ACHN (cell line): Measurements from ENCODE around the gene EBLN1.
A peak's percentile ranks its signal among the peaks of the same experiment; 100 is the strongest.
"Not testable (repeated sequence)": the region's sequence is repeated elsewhere in the genome, so short reads cannot be mapped to it uniquely, and the experiment has no call there.

ENCODE experiments used
- DNase-seq: peaks from one replicate; pipeline ENCODE4 v3.0.0-alpha.2; 2015
- in situ Hi-C: cut with HindIII; loops from 2 replicates; pipeline ENCODE4 v1.10.0; 2017; ENCODE audit warnings: low sequenced_read_pairs, low pct_ligation_motif_present, low pct_unique_long_range_greater_than_20kb

The EBLN1 gene

DNA sequence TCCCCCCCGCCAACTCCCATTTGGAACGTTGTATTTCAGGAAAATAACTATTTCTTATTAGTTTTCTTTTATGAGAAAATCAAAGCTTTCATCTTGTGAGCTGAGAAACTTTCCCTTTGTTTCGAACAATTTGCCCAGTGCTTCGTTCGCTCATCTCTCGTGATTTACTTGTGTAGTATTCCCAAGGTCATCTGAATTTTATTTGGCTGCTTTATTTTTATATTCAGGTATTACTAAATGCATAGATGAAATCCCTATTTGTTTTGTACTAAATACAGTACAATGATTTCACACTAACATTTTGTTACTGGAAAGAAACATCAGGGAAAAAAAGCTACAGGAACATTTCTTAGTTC, 12.0 kb upstream of the EBLN1 start:
- no peak for DNase-seq
- in situ Hi-C loops = no loop called here

DNA sequence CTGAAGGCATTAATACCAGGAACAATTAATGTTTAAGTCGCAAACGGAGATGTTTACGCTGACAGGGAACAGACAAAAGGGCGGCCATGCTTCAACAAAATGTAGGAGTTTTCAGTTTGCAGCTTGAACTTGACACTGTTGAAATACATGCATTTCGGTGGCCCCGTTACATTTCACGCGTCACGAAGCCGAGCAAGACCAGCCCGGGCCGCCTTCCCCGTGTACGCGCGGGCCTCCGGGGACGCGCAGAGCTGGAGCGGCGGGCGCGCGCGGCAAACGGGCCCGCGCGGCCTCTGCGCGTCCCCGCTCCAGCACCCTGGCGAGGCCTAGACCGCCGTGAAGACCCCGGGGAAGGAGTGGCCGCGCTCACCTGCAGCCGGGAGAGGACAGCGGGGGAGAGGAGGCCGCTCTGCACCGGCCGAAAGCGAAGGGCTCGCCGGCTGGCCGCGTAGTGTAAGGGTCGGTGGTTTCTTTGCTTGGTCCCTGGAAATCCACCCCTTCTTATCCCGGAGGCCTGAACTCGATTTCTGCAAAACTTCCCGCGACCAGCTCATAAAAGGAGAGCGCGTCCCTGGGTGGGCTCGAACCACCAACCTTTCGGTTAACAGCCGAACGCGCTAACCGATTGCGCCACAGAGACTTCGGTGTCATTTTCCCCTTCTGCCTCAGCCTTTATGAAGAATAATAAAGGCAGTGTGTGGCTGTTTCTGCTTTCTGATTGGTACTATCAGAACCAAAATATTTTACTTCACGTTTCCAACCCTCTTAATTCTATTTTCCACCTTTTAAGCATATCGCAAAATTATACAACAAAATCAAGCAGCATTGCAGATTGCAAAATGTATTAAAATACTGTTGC, 11.4 kb upstream of the EBLN1 start:
- DNase-seq = peak; percentile 83
- in situ Hi-C loops = no loop called here

DNA sequence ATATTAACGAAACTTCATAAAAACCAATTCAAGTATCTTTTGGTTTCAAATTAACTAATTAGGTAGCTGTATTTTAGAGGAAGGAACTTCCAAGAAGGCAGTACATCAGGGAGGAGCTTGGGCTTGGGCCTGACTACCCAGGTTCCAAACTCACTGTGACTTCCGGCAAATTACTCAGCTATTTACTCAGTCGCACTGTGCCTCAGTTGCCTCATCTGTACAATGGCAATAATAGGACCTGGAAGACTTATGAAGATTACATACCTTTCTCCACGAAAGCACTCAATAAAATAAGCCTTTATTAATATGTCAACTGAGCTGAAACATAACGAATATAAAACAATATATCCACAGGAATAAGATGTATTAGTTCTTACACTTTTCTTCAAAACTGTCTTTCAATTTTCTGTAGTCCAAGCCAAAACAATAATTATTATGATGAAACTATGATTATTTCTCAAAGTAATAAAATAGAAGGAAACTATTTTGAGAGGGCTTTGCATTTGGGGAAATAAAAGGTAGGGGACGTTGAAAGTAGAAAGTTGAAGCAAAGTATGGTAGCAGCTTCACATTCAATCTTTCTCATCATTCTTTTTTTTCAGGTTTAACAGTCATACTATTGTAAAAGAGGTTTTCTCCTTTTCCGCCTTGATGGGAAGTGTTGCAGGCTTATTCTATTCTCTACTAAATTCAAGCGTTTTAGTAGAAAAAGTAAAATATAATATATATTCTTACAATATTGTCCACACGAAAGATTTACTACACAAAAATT, 10.5 kb upstream of the EBLN1 start:
- DNase-seq = no peak
- in situ Hi-C loops = no loop called here

DNA sequence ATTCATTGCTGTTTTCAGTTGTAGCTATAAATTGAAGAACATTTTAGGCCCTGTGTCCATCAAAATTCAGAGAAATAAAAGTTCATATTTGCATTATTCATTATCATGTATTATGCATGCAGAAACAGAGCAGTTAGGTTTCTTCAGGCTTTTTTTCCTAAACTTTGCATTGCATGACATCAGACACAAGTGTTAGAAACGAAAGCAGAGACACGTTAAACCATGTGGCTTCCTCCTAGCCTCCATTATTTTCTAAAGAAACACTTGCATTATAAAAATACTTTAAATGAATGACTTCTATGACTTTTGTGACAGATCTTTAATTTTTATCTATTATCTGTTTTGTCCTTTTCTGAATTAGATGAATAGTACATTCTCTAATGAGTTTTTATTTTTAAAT, 8.8 kb upstream of the EBLN1 start:
- no peak for DNase-seq
- in situ Hi-C loops = no loop called here

DNA sequence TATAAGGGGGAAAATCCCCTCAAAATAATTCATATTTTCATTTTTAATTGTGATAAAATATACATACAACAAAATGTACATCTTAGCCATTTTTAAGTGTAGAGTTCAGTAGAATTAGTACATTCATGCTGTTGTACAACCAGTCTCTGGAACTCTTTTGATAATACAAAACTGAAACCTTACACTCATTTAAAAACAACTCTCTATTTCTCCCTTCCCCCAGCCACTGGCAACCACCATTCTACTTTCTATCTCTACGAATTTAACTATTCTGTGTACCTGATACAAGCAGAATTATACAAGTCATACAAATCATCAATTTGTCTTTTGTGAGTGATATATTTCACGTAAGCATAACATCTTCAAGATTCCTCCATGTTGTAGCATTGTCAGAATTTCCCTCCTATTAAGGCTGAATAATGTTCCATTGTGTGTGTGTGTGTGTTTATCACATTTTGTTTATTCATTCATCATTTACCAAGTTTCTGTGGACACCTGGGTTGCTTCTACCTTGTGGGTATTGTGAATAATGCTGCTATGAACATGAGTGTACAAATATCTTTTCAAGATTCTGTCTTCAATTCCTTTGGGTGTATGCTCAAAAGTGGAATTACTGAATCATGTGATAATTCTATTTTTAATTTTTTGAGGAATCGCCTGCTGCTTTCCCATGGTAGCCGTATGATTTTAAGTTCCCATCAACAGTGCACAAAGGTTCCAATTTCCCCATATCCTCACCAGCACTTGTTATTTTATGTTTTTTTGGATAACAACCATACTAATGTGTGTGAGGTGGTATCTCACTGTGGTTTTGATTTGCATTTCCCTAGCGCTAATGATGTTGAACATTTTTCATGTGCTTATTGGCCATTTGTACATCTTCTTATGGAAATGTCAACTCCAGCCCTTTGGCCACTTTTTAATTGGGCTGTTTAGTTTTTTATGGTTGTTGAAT, 4.7 kb upstream of the EBLN1 start:
- no peak for DNase-seq
- in situ Hi-C loops = no loop called here

DNA sequence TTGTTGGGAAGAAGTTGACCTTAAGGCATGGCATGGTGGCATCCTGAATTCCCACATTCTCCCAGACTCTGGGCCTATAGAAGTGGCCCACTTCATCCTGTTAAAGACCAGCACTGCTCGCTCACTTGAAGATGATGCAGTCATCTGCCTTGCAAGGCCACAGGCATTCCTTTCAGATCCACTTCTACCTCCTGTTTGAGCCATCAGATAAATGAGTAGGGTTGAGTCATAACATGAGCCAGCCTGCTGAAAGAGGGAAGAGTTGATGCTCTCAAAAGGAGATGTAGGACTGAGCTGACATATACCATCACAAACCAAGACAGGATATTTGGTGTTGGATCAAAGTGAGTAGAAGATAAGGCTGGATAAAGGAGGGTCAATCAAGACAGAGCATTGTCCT, 1.5 kb upstream of the EBLN1 start:
- in situ Hi-C loops = no loop called here
- DNase-seq = no peak

DNA sequence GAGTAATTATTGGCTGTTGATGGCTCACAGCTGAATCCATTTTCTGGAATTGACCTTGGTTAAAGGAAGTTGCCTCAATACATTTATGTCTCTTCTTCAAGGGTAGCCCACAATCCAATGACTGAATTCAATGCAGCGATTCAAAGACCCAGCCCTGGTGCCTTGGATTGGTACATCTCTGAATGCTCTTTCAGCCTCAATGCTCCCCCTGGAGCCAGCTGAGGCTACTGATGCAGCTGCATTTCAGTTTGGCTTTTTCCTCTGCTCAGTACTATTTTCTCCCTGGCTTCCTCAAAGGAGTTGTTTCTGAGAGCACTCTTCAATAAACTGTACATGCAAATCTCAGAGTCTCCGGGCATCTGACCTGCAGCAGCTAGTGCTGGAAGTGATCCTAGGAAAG, 633 bp upstream of the EBLN1 start:
- no peak for DNase-seq
- in situ Hi-C loops = no loop called here

DNA sequence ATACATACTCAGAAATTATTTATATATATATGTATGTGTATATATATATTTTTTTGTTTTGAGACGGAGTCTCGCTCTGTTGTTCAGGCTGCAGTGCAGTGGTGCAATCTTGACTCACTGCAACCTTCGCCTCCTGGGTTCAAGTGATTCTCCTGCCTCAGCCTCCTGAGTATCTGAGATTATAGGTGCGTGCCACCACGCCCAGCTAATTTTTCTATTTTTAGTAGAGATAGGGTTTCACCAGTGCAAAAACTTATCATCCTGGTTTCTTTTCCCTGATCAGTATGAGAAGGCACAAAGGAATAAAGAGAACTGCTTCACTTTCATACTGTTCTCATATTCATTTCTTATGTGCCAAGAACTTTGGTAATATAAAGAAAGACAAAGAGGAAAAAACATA, 731 bp downstream of the EBLN1 start:
- in situ Hi-C loops, DNase-seq: not testable (repeated sequence)

DNA sequence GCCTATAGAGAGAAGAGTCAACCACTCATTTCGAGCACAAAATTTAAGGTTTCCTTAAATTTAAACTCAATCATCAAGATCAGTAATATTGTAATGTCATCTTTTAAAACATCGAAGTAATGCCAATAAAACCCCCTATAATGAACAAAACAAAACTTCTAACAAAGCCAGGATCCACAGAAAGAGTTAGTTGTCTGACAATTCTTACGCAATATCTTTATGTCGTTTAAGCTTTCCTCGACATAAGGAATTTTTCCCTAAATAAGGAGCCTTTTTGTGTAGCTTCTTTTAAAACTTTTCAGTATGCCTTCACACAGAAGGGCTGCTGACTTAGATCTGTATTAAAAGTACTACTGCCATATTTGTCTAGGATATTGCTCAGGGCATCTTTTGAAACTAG, 7.5 kb downstream of the EBLN1 start:
- in situ Hi-C loops = no loop called here
- no peak for DNase-seq

DNA sequence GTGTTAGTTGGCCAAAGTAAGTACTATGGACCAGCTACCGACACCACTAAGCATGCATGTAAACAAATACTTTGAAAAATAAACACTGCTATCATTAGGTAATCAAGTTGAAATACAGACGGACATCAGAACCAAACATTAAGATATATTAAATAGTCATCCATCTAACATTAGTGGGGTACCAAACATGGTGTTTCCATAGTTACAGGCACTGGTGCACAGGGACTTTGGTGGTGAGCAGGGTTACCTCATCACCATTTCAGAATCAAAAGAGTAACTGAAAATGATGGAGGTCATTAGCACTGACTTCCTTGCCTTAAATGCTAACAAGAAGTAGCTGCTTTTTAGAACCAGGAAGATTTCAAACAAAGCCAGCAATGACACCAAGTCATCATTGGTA, 23.9 kb downstream of the EBLN1 start:
- in situ Hi-C loops = no loop called here

DNA sequence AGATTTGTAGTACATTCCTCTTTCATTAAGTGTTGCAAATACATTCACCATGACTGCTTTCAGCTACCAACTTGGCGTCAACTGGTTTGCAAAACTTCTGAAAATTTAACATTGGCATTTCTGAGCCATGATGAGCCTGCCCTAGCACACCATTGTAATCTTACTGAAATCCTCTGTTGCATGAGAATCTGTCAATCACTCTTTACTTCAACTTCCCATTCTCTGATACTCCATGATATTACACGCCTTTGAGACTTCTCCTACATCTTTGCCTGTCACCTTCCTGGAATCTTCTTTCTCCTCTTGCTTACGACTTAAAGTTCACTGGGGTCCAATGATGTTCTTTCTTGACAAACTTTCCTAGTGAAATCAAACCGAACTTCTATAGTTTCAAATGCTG, 32.2 kb downstream of the EBLN1 start:
- in situ Hi-C loops = no loop called here
- no peak for DNase-seq

More for the DNA sequence above, 23.9 kb downstream of the EBLN1 start:
- no peak for DNase-seq

DNA sequence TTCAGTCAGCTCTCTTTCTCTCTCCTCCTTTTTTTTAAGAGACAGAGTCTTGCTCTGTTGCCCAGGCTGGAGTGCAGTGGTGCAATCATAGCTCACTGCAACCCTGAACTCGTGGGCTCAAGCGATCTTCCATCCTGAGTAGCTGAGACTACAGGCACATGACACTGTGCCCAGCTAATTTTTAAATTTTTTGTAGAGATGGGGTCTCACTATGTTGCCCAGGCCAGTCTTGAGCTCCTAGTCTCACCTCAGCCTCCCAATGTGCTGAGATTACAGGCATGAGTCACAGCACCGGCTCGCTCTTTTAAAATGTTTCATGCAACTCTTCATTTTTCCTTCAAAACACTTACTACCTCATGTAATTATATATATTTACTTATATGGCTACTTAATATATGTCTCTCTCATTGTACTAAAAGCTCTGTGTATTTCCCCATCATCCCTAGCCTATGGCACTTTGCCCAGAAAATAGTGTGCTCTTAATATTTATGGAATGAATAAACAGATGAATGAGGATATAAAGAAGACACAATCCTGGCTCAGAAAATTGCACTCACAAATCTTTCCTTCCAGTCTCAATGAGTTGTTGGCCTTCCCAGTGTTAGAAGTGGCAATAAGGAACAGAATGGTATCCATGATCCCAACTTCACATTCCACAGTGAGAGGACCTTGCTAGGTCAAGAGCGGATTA, 33.9 kb downstream of the EBLN1 start:
- no peak for DNase-seq

DNA sequence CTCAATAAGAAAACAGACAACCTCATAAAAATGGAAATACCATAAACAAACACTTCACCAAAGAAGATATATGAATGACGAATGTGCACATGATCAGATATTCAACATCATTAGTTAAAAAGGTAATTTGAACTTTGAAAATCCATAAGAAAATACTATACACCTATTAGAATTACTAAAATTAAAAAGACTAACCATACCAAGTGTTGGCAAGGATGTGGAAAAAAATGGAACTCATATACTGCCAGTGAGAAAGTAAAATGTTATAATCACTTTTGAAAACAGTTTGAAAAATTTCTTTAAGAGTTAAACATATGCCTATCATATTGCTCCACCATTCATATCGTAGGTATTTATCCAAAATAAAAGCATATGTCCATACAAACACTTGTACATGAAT, 37.1 kb downstream of the EBLN1 start:
- no peak for DNase-seq
- in situ Hi-C loops = no loop called here

More for the DNA sequence above, 33.9 kb downstream of the EBLN1 start:
- in situ Hi-C loops = no loop called here

DNA sequence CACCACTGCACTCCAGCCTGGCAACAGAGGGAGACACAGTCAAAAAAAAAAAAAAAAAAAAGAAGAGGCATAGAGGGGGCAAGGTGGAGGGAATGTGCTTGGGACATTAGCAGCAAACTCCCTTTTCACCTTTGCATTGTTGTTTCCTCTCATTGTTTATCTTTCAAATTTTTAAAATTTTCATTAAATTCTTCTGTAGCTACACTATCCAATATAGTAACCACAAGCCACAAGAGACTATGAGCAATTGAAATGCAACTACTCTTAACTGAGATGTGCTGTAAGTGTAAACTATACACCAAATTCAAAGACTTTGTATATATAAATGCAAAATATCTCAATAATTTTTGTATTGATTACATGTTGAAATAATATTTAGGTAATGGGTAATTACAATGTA, 43.4 kb downstream of the EBLN1 start:
- DNase-seq = no peak
- in situ Hi-C loops = no loop called here

DNA sequence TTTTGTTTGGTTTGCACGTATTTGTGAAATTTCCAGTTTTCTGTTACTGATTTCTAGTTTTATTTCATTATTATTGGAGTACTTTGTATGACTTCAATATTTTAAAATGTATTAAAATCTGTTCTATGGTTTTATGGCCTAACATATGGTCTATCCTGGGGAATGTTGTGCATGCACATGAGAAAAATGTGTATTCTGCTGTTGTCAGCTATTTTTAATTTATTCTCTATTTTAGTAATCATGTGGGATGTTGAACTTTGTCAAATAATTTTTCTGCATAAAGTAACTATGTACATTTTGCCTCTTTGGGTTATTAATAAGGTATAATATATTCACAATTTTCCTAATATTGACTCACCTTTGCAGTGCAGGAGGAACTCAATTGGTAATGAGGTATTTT, 46.7 kb downstream of the EBLN1 start:
- in situ Hi-C loops = no loop called here
- DNase-seq = no peak

DNA sequence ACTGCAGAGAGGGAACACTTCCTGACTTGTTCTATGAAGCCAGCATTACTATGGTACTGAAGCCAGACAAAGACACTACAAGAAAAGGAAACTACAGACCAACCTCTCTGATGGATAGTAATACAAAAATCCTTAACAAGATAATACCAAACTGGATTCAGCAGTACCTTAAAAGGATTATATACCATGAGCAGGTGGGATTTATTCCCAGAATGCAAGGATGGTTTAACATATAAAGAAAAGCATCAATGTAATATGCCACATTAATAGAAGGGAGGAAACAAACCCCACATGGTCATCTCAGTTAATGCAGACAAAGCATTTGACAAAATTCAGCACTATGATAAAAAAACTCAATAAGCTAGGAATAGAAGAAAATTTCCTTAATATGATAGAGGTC, 47.2 kb downstream of the EBLN1 start:
- no peak for DNase-seq
- in situ Hi-C loops = no loop called here

DNA sequence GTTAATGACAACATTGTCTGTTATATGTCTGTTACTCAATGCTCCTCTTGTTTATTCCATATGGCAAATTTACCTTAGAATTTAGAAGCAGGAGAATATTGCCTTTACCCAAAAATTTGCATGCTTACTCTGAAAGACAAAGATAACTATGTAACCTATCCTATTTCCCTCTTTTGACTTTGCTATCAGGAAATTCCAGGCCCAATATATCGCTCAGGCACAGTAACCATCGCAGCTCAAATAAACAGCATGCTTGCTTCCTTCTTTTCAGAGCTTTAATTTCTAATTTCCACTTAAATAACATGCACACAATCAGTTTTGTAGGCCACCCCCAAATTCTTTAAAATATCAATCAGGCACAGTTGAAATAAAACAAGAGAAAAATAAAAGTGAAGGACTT, 57.8 kb downstream of the EBLN1 start:
- no peak for DNase-seq
- in situ Hi-C loops = no loop called here

DNA sequence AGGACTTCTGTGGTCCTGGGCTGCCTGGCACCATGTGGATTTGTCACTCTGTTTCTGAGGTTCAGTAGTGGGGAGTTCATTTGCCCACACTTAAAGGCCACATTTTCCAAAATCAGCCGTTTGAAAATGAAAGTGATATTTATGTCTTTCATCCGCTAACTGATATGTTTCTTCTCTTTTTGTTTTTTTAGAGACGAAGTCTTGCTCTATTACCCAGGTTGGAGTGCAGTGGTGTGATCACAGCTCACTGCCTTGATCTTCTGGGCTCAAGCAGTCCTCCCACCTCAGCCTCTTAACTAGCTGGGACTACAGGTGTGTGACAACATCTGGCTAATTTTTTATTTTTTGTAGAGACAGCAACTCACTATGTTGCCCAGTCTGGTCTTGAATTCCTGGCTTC, 58.6 kb downstream of the EBLN1 start:
- in situ Hi-C loops = no loop called here
- DNase-seq = no peak
